Measurements from ENCODE around the gene MED12.

DNA sequence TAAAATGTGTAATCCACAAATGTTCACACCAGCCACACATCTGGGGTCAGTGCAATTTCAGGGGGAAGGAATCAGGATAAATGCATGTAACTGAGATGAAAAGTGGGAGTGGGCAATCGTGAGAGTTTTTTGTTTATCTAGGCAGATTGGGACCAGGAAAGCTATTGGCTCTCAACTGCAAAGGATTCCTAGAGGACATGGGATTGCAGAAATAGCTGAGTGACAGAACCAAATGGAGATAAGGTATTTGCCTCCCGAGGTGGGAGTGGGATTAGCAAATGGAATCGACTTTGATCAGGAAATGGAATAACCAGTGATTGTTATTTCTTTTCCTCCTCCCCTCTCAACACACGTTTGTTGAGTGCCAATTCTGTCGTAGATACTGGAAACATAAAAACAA, 65.7 kb downstream of the MED12 start:
- TF ChIP-seq CTCF (conservative IDR thresholded peaks at IDR 0.05; ENCODE audit: low read depth, low read length) (no peak), EZH2 (IDR thresholded peaks at IDR 0.05; ENCODE audit: borderline replicate concordance, low read depth, low read length, poor library complexity, severe bottlenecking) (no peak)

All from A673 (cell line).